Mesothelial cell of epicardium (in vitro differentiated cells): ENCODE results near the gene NT5C1A. TPM values are rescaled to one million over a fixed set of nuclear protein-coding genes. Genes with fewer than 3 reads are reported as not detected.

Experiments used
- DNase-seq, 2 experiments: peaks; one replicate each; pipeline ENCODE4 v3.0.0; 2021; ENCODE audit warnings: low spot score in 2 of 2; ENCODE audit not compliant: unreplicated experiment in 2 of 2
- H3K27ac Mint-ChIP-seq: 2 replicates; pipeline ENCODE4 v1.8.0; 2021; ENCODE audit warnings: mixed read lengths
- H3K27me3 Mint-ChIP-seq: 2 replicates; pipeline ENCODE4 v1.8.0; 2021; ENCODE audit warnings: low read depth, mixed read lengths
- H3K36me3 Mint-ChIP-seq: 2 replicates; pipeline ENCODE4 v1.8.0; 2021; ENCODE audit warnings: mixed read lengths
- H3K4me1 Mint-ChIP-seq: 2 replicates; pipeline ENCODE4 v1.8.0; 2021; ENCODE audit warnings: mixed read lengths
- H3K4me3 Mint-ChIP-seq: 2 replicates; pipeline ENCODE4 v1.8.0; 2021; ENCODE audit warnings: mild to moderate bottlenecking, moderate library complexity, mixed read lengths
- H3K9me3 Mint-ChIP-seq: 2 replicates; pipeline ENCODE4 v1.8.0; 2021; ENCODE audit warnings: mixed read lengths
- total RNA-seq: library from RNA; stranded (reverse); gene quantifications from 3 replicates; pipeline ENCODE4 v1.2.1, GENCODE V29; 2021
- TF ChIP-seq, protein P1 (sequence below): fragments of 200-600 bp; sonication (generic); IDR thresholded peaks from one replicate; pipeline ENCODE4 v1.5.0; 2021; ENCODE audit warnings: antibody characterized with exemption; ENCODE audit not compliant: unreplicated experiment

Gene NT5C1A
- total RNA-seq, 1 donor from 2014 or later: not detected

DNA sequence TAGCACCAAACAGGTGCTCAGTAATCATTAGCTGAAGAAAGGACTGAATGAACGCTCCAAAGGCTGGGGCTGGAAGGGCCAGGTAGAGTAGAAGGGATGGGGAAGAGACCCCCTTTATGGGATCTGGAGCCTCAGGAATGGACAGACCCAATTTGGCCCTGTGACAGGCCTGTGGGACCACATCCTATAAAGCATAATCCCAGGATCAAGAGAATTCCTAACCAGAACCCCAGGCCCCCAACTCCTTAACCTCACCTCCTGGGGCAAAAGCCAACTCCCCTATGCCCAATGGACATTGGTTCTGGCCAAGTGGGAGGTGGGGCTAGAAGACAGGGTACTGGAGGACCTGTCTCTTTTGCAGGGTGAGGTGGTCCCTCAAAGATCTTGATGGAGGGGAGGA lies 10.1 kb upstream of the NT5C1A start:
- Mint-ChIP-seq H3K27ac (no peak overlapping the region), H3K4me1 (peaks cover 10% of the 10 kb centered on the region), H3K4me3 (no peak overlapping the region), H3K36me3 (peaks cover 2% of the 10 kb centered on the region), H3K27me3 (peaks cover 88% of the 10 kb centered on the region), H3K9me3 (no peaks in the 10 kb centered on the region)
- DNase-seq: no peak
- TF ChIP-seq, protein P1, sequence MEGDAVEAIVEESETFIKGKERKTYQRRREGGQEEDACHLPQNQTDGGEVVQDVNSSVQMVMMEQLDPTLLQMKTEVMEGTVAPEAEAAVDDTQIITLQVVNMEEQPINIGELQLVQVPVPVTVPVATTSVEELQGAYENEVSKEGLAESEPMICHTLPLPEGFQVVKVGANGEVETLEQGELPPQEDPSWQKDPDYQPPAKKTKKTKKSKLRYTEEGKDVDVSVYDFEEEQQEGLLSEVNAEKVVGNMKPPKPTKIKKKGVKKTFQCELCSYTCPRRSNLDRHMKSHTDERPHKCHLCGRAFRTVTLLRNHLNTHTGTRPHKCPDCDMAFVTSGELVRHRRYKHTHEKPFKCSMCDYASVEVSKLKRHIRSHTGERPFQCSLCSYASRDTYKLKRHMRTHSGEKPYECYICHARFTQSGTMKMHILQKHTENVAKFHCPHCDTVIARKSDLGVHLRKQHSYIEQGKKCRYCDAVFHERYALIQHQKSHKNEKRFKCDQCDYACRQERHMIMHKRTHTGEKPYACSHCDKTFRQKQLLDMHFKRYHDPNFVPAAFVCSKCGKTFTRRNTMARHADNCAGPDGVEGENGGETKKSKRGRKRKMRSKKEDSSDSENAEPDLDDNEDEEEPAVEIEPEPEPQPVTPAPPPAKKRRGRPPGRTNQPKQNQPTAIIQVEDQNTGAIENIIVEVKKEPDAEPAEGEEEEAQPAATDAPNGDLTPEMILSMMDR: no peak

DNA sequence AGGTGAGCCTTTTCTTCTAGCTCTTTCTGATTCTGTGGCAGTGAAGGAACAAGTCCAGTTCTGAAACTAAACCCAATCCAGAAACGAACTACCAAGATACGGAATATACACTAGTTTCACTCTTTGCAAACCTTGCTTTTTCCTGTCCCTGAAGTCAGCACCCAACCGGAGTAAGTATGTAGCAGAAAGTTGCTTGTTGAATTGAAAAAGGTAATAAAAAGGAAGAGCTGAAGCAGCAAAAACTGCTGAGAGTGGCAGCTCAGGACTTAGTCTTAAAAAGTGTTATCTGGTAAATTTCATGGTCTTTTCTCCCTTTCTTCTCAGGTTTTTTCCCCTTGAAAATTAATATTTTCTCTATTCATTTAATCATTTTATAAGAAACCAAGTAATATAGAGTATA lies 9.4 kb upstream of the NT5C1A start:
- peaks cover 2% of the 10 kb centered on the region for H3K36me3 Mint-ChIP-seq
- no peak overlapping the region for H3K4me3 Mint-ChIP-seq
- peaks cover 88% of the 10 kb centered on the region for H3K27me3 Mint-ChIP-seq
- no peak for DNase-seq
- H3K4me1 Mint-ChIP-seq: peaks cover 10% of the 10 kb centered on the region
- no peak overlapping the region for H3K27ac Mint-ChIP-seq
- no peaks in the 10 kb centered on the region for H3K9me3 Mint-ChIP-seq
- TF ChIP-seq, protein P1: no peak

DNA sequence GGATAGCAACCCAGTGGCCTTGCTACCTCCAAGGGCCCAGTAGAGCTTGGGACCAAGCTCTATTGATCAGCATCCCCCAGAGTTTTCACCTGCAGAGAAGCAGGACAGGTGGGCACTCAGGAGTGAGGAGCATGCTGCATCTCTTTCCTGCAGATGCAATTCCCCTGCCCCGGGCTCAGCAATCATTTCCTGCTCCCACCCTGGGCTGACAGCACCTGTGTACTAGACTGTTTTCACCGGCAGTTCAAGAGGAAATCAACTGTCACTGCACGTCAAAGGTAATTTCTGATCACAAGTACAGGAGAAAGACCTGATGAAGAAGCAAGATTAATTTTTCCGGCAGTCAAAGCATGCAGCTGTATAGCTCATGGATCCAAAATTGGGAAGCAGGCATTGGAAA lies 8.8 kb upstream of the NT5C1A start:
- Mint-ChIP-seq H3K9me3 (no peaks in the 10 kb centered on the region), H3K27ac (no peak overlapping the region), H3K4me3 (no peak overlapping the region), H3K27me3 (peaks cover 84% of the 10 kb centered on the region), H3K4me1 (peaks cover 10% of the 10 kb centered on the region), H3K36me3 (peaks cover 2% of the 10 kb centered on the region)
- TF ChIP-seq, protein P1: no peak
- no peak for DNase-seq

DNA sequence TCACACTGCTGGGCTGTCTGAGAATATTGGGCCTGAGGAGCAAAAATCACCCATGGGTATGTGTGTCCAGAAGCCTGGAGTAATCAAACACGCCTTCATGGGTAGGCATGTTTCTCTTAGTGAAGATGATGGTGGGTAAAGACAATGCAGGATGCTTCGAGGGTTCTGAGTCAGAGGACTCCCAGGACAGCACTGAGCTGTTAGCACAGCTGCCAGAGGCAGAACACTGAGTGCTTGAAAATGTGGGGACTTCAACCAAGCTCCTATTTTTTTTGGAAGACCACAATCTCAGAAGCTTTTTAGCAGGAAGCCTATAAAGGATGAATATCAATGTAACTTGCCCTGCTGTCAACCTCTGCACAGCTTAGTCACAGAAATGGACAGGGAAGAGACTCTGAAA lies 7.9 kb upstream of the NT5C1A start:
- no peak for DNase-seq
- Mint-ChIP-seq H3K9me3 (no peaks in the 10 kb centered on the region), H3K4me3 (no peak overlapping the region), H3K36me3 (peaks cover 2% of the 10 kb centered on the region), H3K4me1 (peaks cover 10% of the 10 kb centered on the region), H3K27me3 (peaks cover 82% of the 10 kb centered on the region), H3K27ac (no peak overlapping the region)
- TF ChIP-seq, protein P1: no peak

DNA sequence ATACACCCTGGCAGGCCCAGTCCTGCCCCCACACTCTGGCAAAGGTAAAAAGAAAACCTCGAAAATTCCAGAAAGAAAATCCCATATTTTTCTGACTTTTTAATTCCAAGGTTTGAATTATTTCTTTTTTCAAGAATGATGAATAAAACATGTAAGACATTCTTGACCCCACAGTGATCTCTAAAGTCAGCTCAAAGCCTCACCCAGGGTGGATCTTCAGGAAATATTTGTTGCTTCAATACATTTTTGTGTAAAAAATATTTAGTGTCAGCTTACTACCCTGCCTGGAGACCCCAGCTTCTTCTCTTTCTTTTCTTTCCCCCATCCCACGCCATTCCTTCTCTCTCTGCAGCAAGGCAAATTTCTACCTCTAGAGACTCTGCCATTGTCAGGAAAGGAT lies 7.0 kb upstream of the NT5C1A start:
- Mint-ChIP-seq H3K36me3 (peaks cover 2% of the 10 kb centered on the region), H3K4me1 (peaks cover 10% of the 10 kb centered on the region), H3K4me3 (no peak overlapping the region), H3K9me3 (no peaks in the 10 kb centered on the region), H3K27me3 (peaks cover 83% of the 10 kb centered on the region), H3K27ac (peak overlapping the region; percentile 47)
- TF ChIP-seq, protein P1: no peak
- DNase-seq: no peak

DNA sequence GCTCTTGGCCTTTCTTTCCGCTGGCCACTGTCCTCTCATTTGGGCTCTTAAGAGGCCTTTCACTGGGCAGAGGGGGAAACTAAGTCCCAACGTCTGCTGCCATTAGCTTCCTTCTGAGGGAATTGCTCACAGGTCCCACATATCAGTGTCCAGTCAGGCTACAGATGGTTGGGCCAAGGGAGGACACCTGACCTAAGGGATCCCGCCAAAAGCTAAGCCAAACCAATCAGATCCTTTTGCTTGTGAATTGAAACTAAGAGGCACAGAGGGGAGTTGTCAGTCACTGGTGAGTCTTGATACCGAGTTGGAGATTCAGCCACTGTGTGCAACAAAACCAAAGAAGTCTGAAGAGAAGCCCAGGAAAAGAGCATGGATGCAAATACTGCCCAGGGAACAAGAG lies 5.7 kb upstream of the NT5C1A start:
- H3K9me3 Mint-ChIP-seq: no peaks in the 10 kb centered on the region
- H3K4me1 Mint-ChIP-seq: peaks cover 10% of the 10 kb centered on the region
- TF ChIP-seq, protein P1: no peak
- peaks cover 83% of the 10 kb centered on the region for H3K27me3 Mint-ChIP-seq
- no peak overlapping the region for H3K27ac Mint-ChIP-seq
- DNase-seq: no peak
- H3K36me3 Mint-ChIP-seq: no peaks in the 10 kb centered on the region
- no peak overlapping the region for H3K4me3 Mint-ChIP-seq
